H1 (cell line): ENCODE measurements around the gene CACNA1D. TPM values are rescaled to one million over a fixed set of nuclear protein-coding genes. Genes with fewer than 3 reads are reported as not detected.

Experiments used
- CTCF ChIA-PET: fragments of 300-600 bp; sonication (Branson Sonifier 250); formaldehyde crosslinking; loops from one replicate; lab custom pipeline; 2021; ENCODE audit not compliant: partially characterized antibody; lab: Charles Lee
- POLR2A ChIA-PET: fragments of 300-600 bp; sonication (Branson Sonifier 250); formaldehyde crosslinking; loops from one replicate; lab custom pipeline; 2021; ENCODE audit warnings: inconsistent platforms; ENCODE audit not compliant: partially characterized antibody; lab: Charles Lee
- DNase-seq, 2 experiments: peaks; one replicate each; pipeline versions ENCODE4 v3.0.0 to v3.0.0-alpha.2; 2010 to 2022; ENCODE audit warnings: low spot score in 2 of 2, low read depth in 1 of 2, mixed read lengths in 1 of 2
- FAIRE-seq: peaks from 2 replicates; lab custom pipeline; 2011; peaks lifted over from hg19 to GRCh38; lab: Jason Lieb, UNC
- H2AFZ ChIP-seq: 2 replicates; pipeline ENCODE4 v1.8.1; 2012; ENCODE audit warnings: low read length, inconsistent platforms
- H2AK5ac ChIP-seq: 2 replicates; pipeline ENCODE4 v1.6.1; 2013; ENCODE audit warnings: low read depth, low read length
- H2BK120ac ChIP-seq: replicated peaks from 2 replicates; pipeline ENCODE3; 2013; ENCODE audit warnings: low read depth, low read length, inconsistent platforms
- H2BK12ac ChIP-seq: 2 replicates; pipeline ENCODE4 v1.6.1; 2013; ENCODE audit warnings: low read depth, low read length
- H2BK15ac ChIP-seq: 2 replicates; pipeline ENCODE4 v1.6.1; 2013; ENCODE audit warnings: low read length
- H2BK20ac ChIP-seq: 2 replicates; pipeline ENCODE4 v1.6.1; 2013; ENCODE audit warnings: low read length
- H2BK5ac ChIP-seq: 2 replicates; pipeline ENCODE4 v1.6.1; 2013; ENCODE audit warnings: low read depth, low read length
- H3K14ac ChIP-seq: 2 replicates; pipeline ENCODE4 v1.6.1; 2013; ENCODE audit warnings: inconsistent platforms; ENCODE audit not compliant: insufficient read length
- H3K18ac ChIP-seq: 2 replicates; pipeline ENCODE4 v1.6.1; 2013; ENCODE audit warnings: low read length; ENCODE audit errors: extremely low read depth
- H3K23ac ChIP-seq: 2 replicates; pipeline ENCODE4 v1.6.1; 2013; ENCODE audit warnings: inconsistent platforms; ENCODE audit not compliant: insufficient read length
- H3K23me2 ChIP-seq: 2 replicates; pipeline ENCODE4 v1.6.1; 2013; ENCODE audit warnings: low read depth, low read length
- H3K27ac ChIP-seq: 2 replicates; pipeline ENCODE4 v1.6.1; 2011; ENCODE audit warnings: low read depth, low read length, inconsistent platforms
- H3K27me3 ChIP-seq, 4 experiments: replicated peaks in 1 of 4; 1 replicate in 1 of 4; 2 replicates in 3 of 4; pipeline versions ENCODE4 v1.6.1 to v1.8.1; 2011 to 2013; ENCODE audit warnings: low read length in 3 of 4, mild to moderate bottlenecking in 3 of 4, inconsistent platforms in 2 of 4, mixed read lengths in 2 of 4, moderate library complexity in 1 of 4; ENCODE audit not compliant: control insufficient read depth in 3 of 4, insufficient read depth in 3 of 4; ENCODE audit errors: extremely low read depth in 1 of 4
- H3K36me3 ChIP-seq, 4 experiments: 2 replicates each; pipeline versions ENCODE4 v1.6.1 to v1.8.1; 2011 to 2013; ENCODE audit warnings: mild to moderate bottlenecking in 4 of 4, low read length in 3 of 4, moderate library complexity in 2 of 4, control low read depth in 1 of 4, inconsistent platforms in 1 of 4; ENCODE audit not compliant: insufficient read depth in 4 of 4, control insufficient read depth in 2 of 4
- H3K4ac ChIP-seq: replicated peaks from 2 replicates; pipeline ENCODE3; 2013; ENCODE audit warnings: low read length, low read depth, mixed read lengths, inconsistent platforms; ENCODE audit not compliant: insufficient read length
- H3K4me1 ChIP-seq, 4 experiments: replicated peaks in 1 of 4; 1 replicate in 1 of 4; 2 replicates in 3 of 4; pipeline versions ENCODE4 v1.6.1 to v1.8.1; 2011 to 2013; ENCODE audit warnings: low read length in 3 of 4, inconsistent platforms in 2 of 4, mixed read lengths in 1 of 4; ENCODE audit not compliant: insufficient read depth in 4 of 4, control insufficient read depth in 3 of 4
- H3K4me2 ChIP-seq, 2 experiments: 2 replicates each; pipeline versions ENCODE4 v1.6.1 to v1.8.1; 2011 to 2013; ENCODE audit warnings: low read depth in 2 of 2, low read length in 2 of 2, control low read depth in 1 of 2, inconsistent platforms in 1 of 2, mild to moderate bottlenecking in 1 of 2; ENCODE audit not compliant: insufficient read depth in 1 of 2
- H3K4me3 ChIP-seq, 4 experiments: fragments of 200-600, 300-600 bp in 1 of 4; sonication (generic), shearing (Covaris generic), sonication (Bioruptor Twin) in 1 of 4; 2 replicates each; pipeline versions ENCODE4 v1.5.1 to v1.8.1; 2011 to 2016; ENCODE audit warnings: low read length in 4 of 4, low read depth in 3 of 4, control low read depth in 2 of 4, inconsistent platforms in 2 of 4, mild to moderate bottlenecking in 2 of 4, mixed read lengths in 1 of 4, moderate library complexity in 1 of 4; ENCODE audit not compliant: insufficient read depth in 2 of 4; ENCODE audit errors: extremely low read depth in 1 of 4
- H3K56ac ChIP-seq: replicated peaks from 2 replicates; pipeline ENCODE3; 2013; ENCODE audit warnings: low read depth, mild to moderate bottlenecking, mixed read lengths, low read length, inconsistent platforms; ENCODE audit not compliant: insufficient read length
- H3K79me1 ChIP-seq: 2 replicates; pipeline ENCODE4 v1.6.1; 2013; ENCODE audit warnings: low read depth, low read length, control low read depth
- H3K79me2 ChIP-seq, 2 experiments: 2 replicates each; pipeline versions ENCODE4 v1.6.1 to v1.8.1; 2012 to 2013; ENCODE audit warnings: low read length in 2 of 2, mild to moderate bottlenecking in 2 of 2, inconsistent platforms in 1 of 2; ENCODE audit not compliant: insufficient read depth in 2 of 2, control insufficient read depth in 1 of 2
- H3K9ac ChIP-seq, 4 experiments: replicated peaks in 1 of 4; 1 replicate in 1 of 4; 2 replicates in 3 of 4; pipeline versions ENCODE4 v1.6.1 to v1.8.1; 2011 to 2013; ENCODE audit warnings: low read depth in 3 of 4, low read length in 3 of 4, control low read depth in 2 of 4, mild to moderate bottlenecking in 2 of 4, moderate library complexity in 2 of 4, inconsistent platforms in 1 of 4; ENCODE audit errors: extremely low read depth in 1 of 4
- H3K9me3 ChIP-seq, 2 experiments: 2 replicates each; pipeline versions ENCODE4 v1.6.1 to v1.8.1; 2012 to 2013; ENCODE audit warnings: mild to moderate bottlenecking in 2 of 2, moderate library complexity in 2 of 2, control low read depth in 1 of 2, inconsistent platforms in 1 of 2, low read depth in 1 of 2, low read length in 1 of 2, mixed read lengths in 1 of 2; ENCODE audit not compliant: insufficient read depth in 2 of 2
- H4K20me1 ChIP-seq, 2 experiments: replicated peaks in 1 of 2; 2 replicates each; pipeline versions ENCODE3 to v1.8.1; 2011 to 2013; ENCODE audit warnings: inconsistent platforms in 2 of 2, low read length in 2 of 2, mild to moderate bottlenecking in 1 of 2; ENCODE audit not compliant: insufficient read depth in 2 of 2, control insufficient read depth in 1 of 2
- H4K5ac ChIP-seq: 2 replicates; pipeline ENCODE4 v1.6.1; 2013; ENCODE audit warnings: low read length, low read depth, mixed read lengths, inconsistent platforms; ENCODE audit not compliant: insufficient read length
- H4K8ac ChIP-seq: 2 replicates; pipeline ENCODE4 v1.8.0; 2013; ENCODE audit warnings: mild to moderate bottlenecking, moderate library complexity, low read length, inconsistent platforms; ENCODE audit not compliant: insufficient read depth; ENCODE audit errors: extremely low read depth
- H4K91ac ChIP-seq: replicated peaks from 2 replicates; pipeline ENCODE3; 2013; ENCODE audit warnings: low read length, mixed read lengths, inconsistent platforms; ENCODE audit not compliant: insufficient read length
- EZH2 ChIP-seq: fragments of 200-600 bp; sonication (generic); IDR thresholded peaks from 2 replicates; pipeline ENCODE4 v1.7.1; 2012; ENCODE audit warnings: low read depth, mild to moderate bottlenecking, moderate library complexity, low read length, inconsistent platforms; ENCODE audit not compliant: severe bottlenecking
- GTF2F1 ChIP-seq: IDR thresholded peaks from 2 replicates; pipeline ENCODE4 v1.6.1; 2012; ENCODE audit warnings: low read depth, low read length, improper control_type of control experiment, borderline replicate concordance
- JUND ChIP-seq: IDR thresholded peaks from 2 replicates; pipeline ENCODE4 v1.6.1; 2011; ENCODE audit warnings: mild to moderate bottlenecking, improper control_type of control experiment, low read length
- KDM1A ChIP-seq: fragments of 200-600, 300-600 bp; sonication (generic); IDR thresholded peaks from 2 replicates; pipeline ENCODE4 v1.7.1; 2016; ENCODE audit warnings: mild to moderate bottlenecking, low read length, borderline replicate concordance
- POLR2AphosphoS5 ChIP-seq: IDR thresholded peaks from 2 replicates; pipeline ENCODE4 v1.6.1; 2011; ENCODE audit warnings: low read depth, low read length
- RNF2 ChIP-seq: fragments of 200-900, 300-1000 bp; sonication (generic); IDR thresholded peaks from 2 replicates; pipeline ENCODE4 v1.7.1; 2016; ENCODE audit warnings: borderline replicate concordance, low read depth, mild to moderate bottlenecking, antibody characterized with exemption, low read length; ENCODE audit not compliant: poor library complexity, severe bottlenecking; ENCODE audit errors: missing control alignments
- SIRT6 ChIP-seq: IDR thresholded peaks from one replicate; pipeline ENCODE4 v1.7.1; 2012; ENCODE audit warnings: low read length, inconsistent platforms
- SP1 ChIP-seq: IDR thresholded peaks from 2 replicates; pipeline ENCODE4 v1.6.1; 2011; ENCODE audit warnings: low read depth, low read length
- SP4 ChIP-seq: IDR thresholded peaks from 2 replicates; pipeline ENCODE4 v1.6.1; 2012; ENCODE audit warnings: low read length, inconsistent platforms
- SRF ChIP-seq: IDR thresholded peaks from 2 replicates; pipeline ENCODE4 v1.6.1; 2011; ENCODE audit warnings: mild to moderate bottlenecking, low read depth, low read length, moderate library complexity
- WGBS, 2 experiments: shearing (Covaris generic) in 1 of 2; methylation state at CpG; one replicate each; pipeline versions ENCODE4 v1.1.6 to v1.1.7; 2013 to 2015; ENCODE audit warnings: low lambda C conversion rate in 2 of 2, mixed read lengths in 2 of 2, inconsistent platforms in 1 of 2, low coverage in 1 of 2, missing lambda C conversion rate in 1 of 2; ENCODE audit not compliant: insufficient replicate concordance in 2 of 2, insufficient coverage in 1 of 2, insufficient read length in 1 of 2; ENCODE audit errors: extremely low coverage in 1 of 2, missing lambda C conversion rate in 1 of 2; 5-methylcytosine and 5-hydroxymethylcytosine counted together
- polyA plus RNA-seq, 7 experiments: library from polyadenylated mRNA; depleted of rRNA in 3 of 7; stranded (reverse) in 5 of 7; unstranded in 2 of 7; fragments of >200 nt in 5 of 7; fragments of 200-250 nt in 2 of 7; gene quantifications; 1 replicate in 5 of 7; 2 replicates in 1 of 7; 4 replicates in 1 of 7; pipeline versions ENCODE4 v1.2.1 to v1.2.3, GENCODE V29; 2011 to 2013; ENCODE audit warnings: missing spikeins in 2 of 7, mixed read lengths in 2 of 7
- total RNA-seq: library from RNA; stranded (reverse); fragmentation: NEBNext Ultra II Directional; extraction: Animal tissue kit (Norgen Biotek cat#: 25700); gene quantifications from 2 replicates; pipeline ENCODE4 v1.2.1, GENCODE V29; 2021

Gene CACNA1D
- total and polyA plus RNA-seq, 2 of the 8 experiments (the other 6 are each of a cell fraction or from before 2014, with no cell fraction given) = 2.0 to 2.9 TPM

GRCh38 chr3:53630547-53630946 lies 136.1 kb downstream of the CACNA1D start:
- H4K91ac ChIP-seq = no peak overlapping the region
- no peak overlapping the region for H4K5ac ChIP-seq
- no peaks in the 10 kb centered on the region for H4K20me1 ChIP-seq
- H2AFZ ChIP-seq = no peak overlapping the region
- no peaks in the 10 kb centered on the region for H3K79me2 ChIP-seq
- no peak for TF ChIP-seq SIRT6
- no peak for TF ChIP-seq KDM1A
- no peak for TF ChIP-seq RNF2
- no peak for TF ChIP-seq SP4
- TF ChIP-seq GTF2F1 = no peak
- TF ChIP-seq EZH2 = no peak
- TF ChIP-seq SP1 = no peak
- no peak for TF ChIP-seq POLR2AphosphoS5
- no peak for TF ChIP-seq SRF
- TF ChIP-seq JUND = no peak
- H3K4me3 ChIP-seq = no peak overlapping the region
- no peak overlapping the region for H2BK15ac ChIP-seq
- no peak overlapping the region for H2AK5ac ChIP-seq
- no peaks in the 10 kb centered on the region for H3K79me1 ChIP-seq
- no peak overlapping the region for H3K4ac ChIP-seq
- H3K36me3 ChIP-seq = no peaks in the 10 kb centered on the region
- no peaks in the 10 kb centered on the region for H3K4me1 ChIP-seq
- no peak overlapping the region for H3K27ac ChIP-seq
- H3K14ac ChIP-seq = no peak overlapping the region
- H4K8ac ChIP-seq = no peak overlapping the region
- ChIA-PET POLR2A (interaction anchor here (0.5 kb wide), 1 partner anchor 8 kb away, joined by 3 read pairs; no protein-coding TSS in a partner anchor), CTCF (no interaction called here)
- no peak overlapping the region for H2BK120ac ChIP-seq
- no peak overlapping the region for H3K4me2 ChIP-seq
- peaks cover 0 to 1% (median 0%) of the 10 kb centered on the region in 4 experiments; a peak in 1 of 7 replicates for H3K27me3 ChIP-seq
- FAIRE-seq (no peak), DNase-seq (no peak)
- H3K18ac ChIP-seq = no peak overlapping the region
- H3K56ac ChIP-seq = no peak overlapping the region
- WGBS, 2 experiments = 83% methylated on average over 3 of the region's 3 CpGs; no CpG with 5 or more reads in 1 of the 2 experiments
- no peaks in the 10 kb centered on the region for H3K23me2 ChIP-seq
- H3K9me3 ChIP-seq = no peaks in the 10 kb centered on the region
- H2BK12ac ChIP-seq = no peak overlapping the region
- no peak overlapping the region for H3K9ac ChIP-seq
- H3K23ac ChIP-seq = no peak overlapping the region
- H2BK20ac ChIP-seq = no peak overlapping the region
- H2BK5ac ChIP-seq = no peak overlapping the region
